ENCODE data around the gene PYCR2.

Gene PYCR2

DNA sequence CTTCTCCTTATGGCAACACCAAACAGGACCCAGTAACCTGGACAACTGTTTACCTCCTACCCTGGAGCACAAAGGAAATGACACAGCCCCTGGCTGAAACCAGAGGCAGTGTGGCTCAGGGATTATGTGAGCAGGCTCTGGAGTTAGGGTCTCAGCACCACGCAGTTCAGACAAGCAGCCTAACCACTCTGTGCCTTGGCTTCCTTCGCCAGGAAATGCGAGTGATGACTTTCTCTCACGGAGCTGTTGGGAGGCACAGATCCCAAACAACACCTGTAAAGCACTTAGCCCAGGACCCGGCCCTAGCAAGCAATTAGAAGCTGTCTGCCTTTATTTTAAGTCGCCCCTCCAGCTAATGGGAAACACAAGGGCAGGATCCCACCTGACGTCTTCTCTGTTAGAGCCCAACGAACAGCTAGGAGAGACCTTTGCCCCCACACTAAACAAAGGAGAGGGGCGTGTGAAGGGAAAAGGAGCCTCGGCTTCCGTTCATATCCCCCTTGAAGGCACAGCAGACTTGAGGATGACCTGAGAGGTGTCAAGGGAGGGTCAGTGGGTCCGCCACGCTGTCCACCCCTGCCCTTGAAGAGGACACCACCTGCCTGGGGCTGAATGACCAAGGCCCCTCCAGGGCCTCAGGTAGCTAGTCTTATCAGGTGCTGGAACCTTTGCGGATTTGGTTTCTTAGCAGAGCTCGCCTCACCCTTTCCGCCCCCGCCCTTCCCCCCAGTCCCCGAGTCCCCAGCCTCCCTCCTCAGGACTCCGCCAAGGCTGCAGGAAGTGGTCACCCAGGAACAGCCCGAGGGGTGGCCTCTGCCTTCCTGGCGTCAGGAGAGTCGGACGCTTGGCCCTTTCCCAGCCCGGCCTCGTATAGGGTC is 42.7 kb downstream of the PYCR2 start:
- Histone ChIP-seq H3K79me2 (ENCODE audit: insufficient read depth, low read length) (no peaks in the 10 kb centered on the region), H3K36me3 (ENCODE audit: low read length) (no peaks in the 10 kb centered on the region), H3K27me3 (ENCODE audit: low read length) (no peaks in the 10 kb centered on the region), H3K27ac (ENCODE audit: low read depth, low read length) (no peak overlapping the region), H3K9me3 (ENCODE audit: insufficient read depth, low read length) (no peaks in the 10 kb centered on the region), H3K9me2 (replicated peaks; ENCODE audit: insufficient read depth, low read length) (no peaks in the 10 kb centered on the region), H3K4me2 (ENCODE audit: low read depth, low read length, poor library complexity, severe bottlenecking) (peak overlapping the region; percentile 77), H3F3A (ENCODE audit: insufficient read depth) (no peaks in the 10 kb centered on the region), H3K4me3 (ENCODE audit: insufficient read depth, low read length, poor library complexity, severe bottlenecking) (peak overlapping the region; percentile 61), H4K20me1 (ENCODE audit: low read depth, low read length) (no peaks in the 10 kb centered on the region), H3K9ac (ENCODE audit: low read length) (peak overlapping the region; percentile 61), H2AFZ (ENCODE audit: low read depth, low read length, severe bottlenecking) (peak overlapping the region; percentile 97)
- TF ChIP-seq EZH2phosphoT487 (conservative IDR thresholded peaks at IDR 0.05; ENCODE audit: low read length) (no peak), CTCF (IDR thresholded peaks at IDR 0.05; ENCODE audit: insufficient read depth, low read length, poor library complexity, severe bottlenecking) (no peak)

- Histone ChIP-seq H3K9me3 (ENCODE audit: insufficient read depth, low read length) (no peaks in the 10 kb centered on the region), H3K9me2 (replicated peaks; ENCODE audit: insufficient read depth, low read length) (no peaks in the 10 kb centered on the region), H3K79me2 (ENCODE audit: insufficient read depth, low read length) (no peaks in the 10 kb centered on the region), H2AFZ (ENCODE audit: low read depth, low read length, severe bottlenecking) (no peak overlapping the region), H4K20me1 (ENCODE audit: low read depth, low read length) (no peaks in the 10 kb centered on the region), H3K27me3 (ENCODE audit: low read length) (no peaks in the 10 kb centered on the region), H3K4me2 (ENCODE audit: low read depth, low read length, poor library complexity, severe bottlenecking) (no peak overlapping the region), H3F3A (ENCODE audit: insufficient read depth) (no peaks in the 10 kb centered on the region), H3K36me3 (ENCODE audit: low read length) (no peaks in the 10 kb centered on the region), H3K9ac (ENCODE audit: low read length) (no peak overlapping the region), H3K4me3 (ENCODE audit: insufficient read depth, low read length, poor library complexity, severe bottlenecking) (no peak overlapping the region), H3K27ac (ENCODE audit: low read depth, low read length) (no peak overlapping the region)
- TF ChIP-seq CTCF (IDR thresholded peaks at IDR 0.05; ENCODE audit: insufficient read depth, low read length, poor library complexity, severe bottlenecking) (no peak), EZH2phosphoT487 (conservative IDR thresholded peaks at IDR 0.05; ENCODE audit: low read length) (no peak)
These were observed 43.4 kb downstream of the PYCR2 start for GRCh38 chr1:225880636-225881035.

GRCh38 chr1:225880222-225880588 is 43.8 kb downstream of the PYCR2 start:
- no peak for TF ChIP-seq CTCF (IDR thresholded peaks at IDR 0.05; ENCODE audit: insufficient read depth, low read length, poor library complexity, severe bottlenecking)
- no peak for TF ChIP-seq EZH2phosphoT487 (conservative IDR thresholded peaks at IDR 0.05; ENCODE audit: low read length)
- Histone ChIP-seq H3K9me3 (ENCODE audit: insufficient read depth, low read length) (no peaks in the 10 kb centered on the region), H3K9me2 (replicated peaks; ENCODE audit: insufficient read depth, low read length) (no peaks in the 10 kb centered on the region), H3K9ac (ENCODE audit: low read length) (no peak overlapping the region), H3K27ac (ENCODE audit: low read depth, low read length) (no peak overlapping the region), H3K4me3 (ENCODE audit: insufficient read depth, low read length, poor library complexity, severe bottlenecking) (no peak overlapping the region), H3K79me2 (ENCODE audit: insufficient read depth, low read length) (no peaks in the 10 kb centered on the region), H3K27me3 (ENCODE audit: low read length) (no peaks in the 10 kb centered on the region), H3K4me2 (ENCODE audit: low read depth, low read length, poor library complexity, severe bottlenecking) (no peak overlapping the region), H2AFZ (ENCODE audit: low read depth, low read length, severe bottlenecking) (no peak overlapping the region), H3F3A (ENCODE audit: insufficient read depth) (no peaks in the 10 kb centered on the region), H4K20me1 (ENCODE audit: low read depth, low read length) (no peaks in the 10 kb centered on the region), H3K36me3 (ENCODE audit: low read length) (no peaks in the 10 kb centered on the region)

Data from SU-DHL-6 (cell line).